Fibroblast of mammary gland (primary cell): ENCODE measurements around the gene CEP63.
A peak's percentile ranks its signal among the peaks of the same experiment; 100 is the strongest.
"Not testable (repeated sequence)": the region's sequence is repeated elsewhere in the genome, so short reads cannot be mapped to it uniquely, and the experiment has no call there.

ENCODE experiments used
- DNase-seq: peaks from one replicate; pipeline ENCODE4 v3.0.0-alpha.2; 2010; ENCODE audit warnings: low read depth
- H3K4me3 ChIP-seq: 2 replicates; pipeline ENCODE4 v1.5.1; 2011; ENCODE audit warnings: low read depth, mild to moderate bottlenecking, low read length, moderate library complexity; ENCODE audit not compliant: control insufficient read depth
- CTCF ChIP-seq: conservative IDR thresholded peaks from 2 replicates; pipeline ENCODE4 v1.5.1; 2011; ENCODE audit warnings: low read depth, low read length, inconsistent platforms; ENCODE audit not compliant: control insufficient read depth, insufficient read depth

CEP63 gene

DNA sequence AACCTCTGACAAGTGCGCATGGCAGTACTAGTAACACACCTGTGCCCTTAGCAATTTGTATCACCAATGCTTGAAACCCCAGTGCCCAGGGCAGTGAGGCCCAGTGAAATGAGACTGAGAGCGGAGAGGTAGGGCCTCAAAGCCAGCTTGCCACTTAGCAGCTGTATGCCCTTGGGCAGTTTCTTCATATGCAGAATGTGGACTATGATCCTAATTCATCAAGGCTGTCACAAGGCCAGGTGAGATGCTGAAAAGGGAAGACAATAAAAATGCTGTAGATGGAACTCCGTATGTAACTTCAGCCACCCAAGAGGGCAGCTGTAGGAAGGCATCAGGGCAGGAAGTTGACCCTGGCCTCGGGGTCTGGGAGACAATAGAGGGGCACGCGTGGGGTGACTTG lies 90.6 kb downstream of the CEP63 start:
- DNase-seq, result no peak
- TF ChIP-seq CTCF, result no peak
- no peak overlapping the region for H3K4me3 ChIP-seq

- no peak for DNase-seq
- no peak for TF ChIP-seq CTCF
- no peak overlapping the region for H3K4me3 ChIP-seq
These were observed 91.0 kb downstream of the CEP63 start for GRCh38 chr3:134576831-134577230.

GRCh38 chr3:134579141-134579665 lies 93.3 kb downstream of the CEP63 start:
- no peak for TF ChIP-seq CTCF

GRCh38 chr3:134590766-134591165 lies 104.9 kb downstream of the CEP63 start:
- TF ChIP-seq CTCF, result no peak
- H3K4me3 ChIP-seq, result no peak overlapping the region

More at GRCh38 chr3:134579141-134579665, 93.3 kb downstream of the CEP63 start:
- no peak for DNase-seq
- no peak overlapping the region for H3K4me3 ChIP-seq

DNA sequence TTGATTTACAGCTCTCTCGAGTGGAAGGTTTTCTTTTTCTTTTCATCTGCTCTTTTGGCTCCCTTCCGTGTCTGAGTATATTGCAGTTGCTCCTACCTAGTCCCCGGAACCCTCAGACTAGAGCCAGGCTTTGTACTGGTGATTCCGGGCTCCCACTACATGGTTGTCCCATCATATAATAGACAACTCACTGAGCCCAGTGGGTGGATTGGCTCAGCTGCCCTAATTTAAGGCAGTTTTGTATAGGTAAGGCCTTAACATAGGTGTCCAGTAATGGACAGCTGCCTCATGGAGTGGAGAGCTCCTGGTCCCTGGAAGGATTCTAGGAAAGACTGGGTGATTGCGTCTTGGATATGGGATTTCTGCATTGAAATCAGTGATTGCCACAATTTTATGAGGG lies 106.9 kb downstream of the CEP63 start:
- no peak for TF ChIP-seq CTCF

More at GRCh38 chr3:134590766-134591165, 104.9 kb downstream of the CEP63 start:
- no peak for DNase-seq

DNA sequence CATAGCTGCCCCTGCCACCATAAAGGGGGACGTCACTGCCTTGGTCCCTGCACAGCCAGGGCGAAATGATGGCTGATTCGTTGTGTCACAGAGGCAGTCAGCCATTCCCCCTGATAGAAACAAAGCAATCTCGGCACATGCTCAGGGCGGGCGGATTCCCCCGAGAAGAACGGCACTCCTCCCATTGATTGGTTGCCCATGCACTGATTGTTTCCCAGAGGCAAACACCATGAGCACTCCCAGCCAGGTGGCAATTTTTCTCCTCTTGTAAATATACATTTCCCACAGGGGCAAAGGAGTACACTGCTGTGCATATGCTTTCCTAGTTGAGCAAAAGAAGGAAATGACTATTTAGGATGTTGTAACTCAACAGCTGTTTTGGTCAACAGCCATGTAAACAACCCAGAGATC lies 108.5 kb downstream of the CEP63 start:
- DNase-seq, result peak; percentile 42
- H3K4me3 ChIP-seq, result no peak overlapping the region
- no peak for TF ChIP-seq CTCF

More for the DNA sequence above, 106.9 kb downstream of the CEP63 start:
- H3K4me3 ChIP-seq, result no peak overlapping the region
- no peak for DNase-seq

DNA sequence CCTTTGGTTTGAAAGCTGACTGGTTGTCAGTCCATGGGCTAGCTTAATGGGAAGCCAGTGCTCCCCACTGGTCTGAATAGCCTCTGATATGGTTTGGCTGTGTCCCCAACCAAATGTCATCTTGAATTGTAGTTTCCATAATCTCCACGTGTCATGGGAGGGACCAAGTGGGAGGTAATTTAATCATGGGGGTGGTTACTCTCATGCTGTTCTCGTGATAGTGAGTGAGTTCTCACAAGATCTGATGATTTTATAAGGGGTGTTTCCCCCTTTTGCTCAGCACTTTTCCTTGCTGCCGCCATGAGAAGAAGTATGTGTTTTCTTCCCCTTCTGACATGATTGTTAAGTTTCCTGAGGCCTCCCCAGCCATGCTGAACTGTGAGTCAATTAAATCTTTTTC lies 109.1 kb downstream of the CEP63 start:
- not testable (repeated sequence) for H3K4me3 ChIP-seq, DNase-seq
